IPS DF 6.9 (cell line): ENCODE measurements around the gene LDLRAD1.

Experiments used
- DNase-seq: peaks from one replicate; pipeline ENCODE4 v3.0.0-alpha.2; 2013; ENCODE audit warnings: low read depth, low spot score
- H3K27ac ChIP-seq: one replicate; pipeline ENCODE4 v1.5.1; 2013; ENCODE audit warnings: low read length, control low read depth
- H3K27me3 ChIP-seq: 2 replicates; pipeline ENCODE4 v1.6.1; 2013; ENCODE audit warnings: mild to moderate bottlenecking, low read length; ENCODE audit not compliant: control insufficient read depth, insufficient read depth
- H3K36me3 ChIP-seq: 2 replicates; pipeline ENCODE4 v1.6.1; 2013; ENCODE audit warnings: low read length; ENCODE audit not compliant: control insufficient read depth, insufficient read depth
- H3K4me1 ChIP-seq: 2 replicates; pipeline ENCODE4 v1.6.1; 2013; ENCODE audit warnings: low read length; ENCODE audit not compliant: control insufficient read depth, insufficient read depth
- H3K4me3 ChIP-seq: 2 replicates; pipeline ENCODE4 v1.5.1; 2013; ENCODE audit warnings: mild to moderate bottlenecking, low read length
- H3K9me3 ChIP-seq: 2 replicates; pipeline ENCODE4 v1.6.1; 2013; ENCODE audit warnings: low read length, inconsistent platforms; ENCODE audit not compliant: control insufficient read depth, insufficient read depth
- WGBS: extraction: QIAGEN DNeasy Blood & Tissue Kit; methylation state at CpG from one replicate; pipeline ENCODE4 v1.1.7; 2013; ENCODE audit warnings: mixed read lengths, missing lambda C conversion rate; ENCODE audit not compliant: insufficient read length, insufficient coverage; 5-methylcytosine and 5-hydroxymethylcytosine counted together

LDLRAD1 gene

DNA sequence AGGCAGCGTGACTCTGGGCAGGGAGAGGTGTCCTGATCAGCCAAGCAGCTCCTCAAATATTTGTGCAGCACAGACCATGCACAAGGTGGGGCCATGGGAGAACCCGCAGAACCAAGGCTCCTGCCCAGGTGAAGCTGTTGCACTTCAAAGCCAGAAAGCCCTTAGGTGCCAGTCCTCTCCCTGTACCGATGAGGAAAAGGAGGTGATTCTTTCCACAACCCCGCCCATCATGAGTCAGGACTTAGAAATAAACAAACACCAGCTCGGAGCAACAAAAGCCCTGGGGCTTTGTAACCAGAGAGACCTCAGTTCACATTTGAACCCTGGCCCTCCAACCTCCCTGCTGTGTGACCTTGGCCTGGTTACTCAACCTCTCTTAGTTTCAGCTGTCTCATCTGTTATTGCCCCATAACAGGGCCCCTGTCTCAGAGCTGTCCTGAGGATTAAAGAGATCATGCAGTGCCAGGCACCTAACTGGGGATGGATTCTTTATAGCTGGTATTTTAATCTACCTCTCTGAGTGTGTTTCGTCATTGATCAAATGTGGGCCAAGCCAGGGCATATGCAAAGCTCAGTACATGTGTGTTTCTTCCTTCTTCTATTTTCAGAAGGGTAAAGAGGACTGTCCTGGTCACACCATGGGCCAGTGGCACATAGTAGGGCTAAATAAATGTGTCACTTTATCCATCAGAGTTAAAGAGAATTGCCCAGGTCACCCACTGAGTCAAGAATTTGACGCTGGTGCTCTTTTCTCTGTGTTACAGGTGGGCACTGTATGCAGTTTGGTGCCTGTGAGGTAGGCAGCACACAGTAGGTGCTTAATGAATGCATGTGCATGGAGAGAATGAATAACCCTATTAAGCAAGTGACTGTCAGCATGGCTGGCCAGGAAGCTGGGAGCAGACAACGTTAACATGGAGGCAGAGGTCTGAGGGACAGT, 1.4 kb downstream of the LDLRAD1 start:
- H3K4me3 ChIP-seq, result no peak overlapping the region
- no peaks in the 10 kb centered on the region for H3K27me3 ChIP-seq
- no peak overlapping the region for H3K27ac ChIP-seq
- no peaks in the 10 kb centered on the region for H3K4me1 ChIP-seq
- no CpG with 5 or more reads among the region's 8 CpGs for WGBS
- H3K36me3 ChIP-seq, result no peaks in the 10 kb centered on the region
- DNase-seq, result no peak
- no peaks in the 10 kb centered on the region for H3K9me3 ChIP-seq

DNA sequence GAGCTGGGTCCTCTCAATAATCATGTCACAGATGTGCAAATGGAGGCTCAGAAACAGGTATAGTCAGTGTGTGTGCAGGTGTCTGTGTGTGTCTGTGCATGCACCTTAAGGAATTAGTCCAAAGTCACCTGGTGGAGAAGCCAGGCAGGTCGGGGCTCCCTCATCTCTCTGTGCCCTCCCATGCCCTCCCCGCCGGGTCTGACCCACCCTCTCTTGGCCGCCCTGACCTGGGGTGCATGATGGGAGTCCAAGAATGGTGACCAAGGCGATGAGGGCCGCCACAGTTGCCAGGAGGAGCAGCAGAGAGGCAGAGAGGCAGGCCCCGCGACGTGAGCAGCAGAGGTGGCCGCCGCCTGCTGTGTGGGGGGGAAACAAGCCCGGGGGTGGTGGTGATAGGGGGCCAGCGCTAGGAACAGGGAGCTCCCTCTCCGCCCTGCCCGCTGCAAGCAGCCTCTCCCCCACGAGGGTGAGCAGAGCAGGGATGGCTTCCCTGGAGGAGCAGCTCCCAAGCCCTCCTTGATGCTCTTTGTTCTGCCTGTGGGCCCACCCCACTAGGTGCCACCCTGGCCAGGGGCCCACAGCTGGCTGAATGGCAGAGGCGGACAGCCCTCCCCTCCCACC, 3.9 kb downstream of the LDLRAD1 start:
- no CpG with 5 or more reads among the region's 17 CpGs for WGBS
- Histone ChIP-seq H3K36me3 (no peaks in the 10 kb centered on the region), H3K27ac (no peak overlapping the region), H3K9me3 (no peaks in the 10 kb centered on the region), H3K4me1 (no peaks in the 10 kb centered on the region), H3K27me3 (no peaks in the 10 kb centered on the region), H3K4me3 (no peak overlapping the region)
- DNase-seq, result no peak

DNA sequence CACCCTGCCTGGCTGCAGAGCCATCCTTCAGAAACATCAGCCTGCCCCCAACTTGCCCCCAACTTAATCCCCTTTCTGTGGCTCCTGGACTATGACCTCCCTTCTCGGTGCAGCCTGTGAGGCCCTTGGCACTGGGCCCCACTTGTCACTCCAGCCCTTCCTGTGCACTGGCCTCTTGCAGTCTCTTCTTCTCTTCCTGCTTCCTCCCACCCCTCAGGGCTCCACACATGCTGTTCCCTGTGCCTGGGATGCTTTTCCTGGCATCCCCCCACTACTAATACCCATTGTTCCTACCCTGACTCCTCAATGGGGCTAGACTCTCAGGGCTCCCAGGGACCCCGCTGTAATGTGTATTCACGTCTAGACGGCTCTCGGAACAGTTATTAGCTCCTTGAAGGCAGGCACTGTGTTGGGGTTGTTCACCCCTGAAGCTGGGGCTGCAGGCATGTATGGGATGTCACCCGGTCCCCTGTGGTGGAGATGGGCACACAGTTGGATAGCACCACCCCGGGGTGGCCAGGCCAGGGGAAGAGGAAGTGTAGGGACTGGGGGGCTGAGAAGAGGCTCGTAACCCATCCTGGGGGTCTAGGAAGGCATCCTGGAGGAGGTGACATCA, 4.5 kb downstream of the LDLRAD1 start:
- Histone ChIP-seq H3K27me3 (no peaks in the 10 kb centered on the region), H3K27ac (no peak overlapping the region), H3K4me3 (no peak overlapping the region), H3K9me3 (no peaks in the 10 kb centered on the region), H3K36me3 (no peaks in the 10 kb centered on the region), H3K4me1 (no peaks in the 10 kb centered on the region)
- no peak for DNase-seq
- WGBS, result no CpG with 5 or more reads among the region's 8 CpGs

DNA sequence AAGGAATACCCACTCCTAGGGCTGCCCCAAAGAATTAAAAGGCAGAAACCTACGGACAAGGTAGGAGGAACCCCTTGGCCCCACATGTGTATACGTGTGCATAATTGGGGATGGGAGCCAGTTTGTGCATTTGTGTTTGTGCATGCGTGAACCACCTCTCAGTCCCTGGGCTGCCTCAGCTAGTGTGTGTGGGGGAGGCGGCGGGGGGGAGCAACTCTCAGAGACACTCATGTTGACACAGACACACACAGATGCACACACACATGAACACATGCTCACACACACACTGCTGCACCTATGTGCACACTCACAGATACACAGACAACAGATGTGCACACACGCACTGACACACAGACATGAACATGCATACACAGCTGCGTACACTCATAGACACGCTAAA, 5.1 kb downstream of the LDLRAD1 start:
- Histone ChIP-seq H3K27me3 (no peaks in the 10 kb centered on the region), H3K4me3 (no peak overlapping the region), H3K9me3 (no peaks in the 10 kb centered on the region), H3K27ac (no peak overlapping the region), H3K36me3 (no peaks in the 10 kb centered on the region), H3K4me1 (no peaks in the 10 kb centered on the region)
- no peak for DNase-seq
- no CpG with 5 or more reads among the region's 8 CpGs for WGBS

DNA sequence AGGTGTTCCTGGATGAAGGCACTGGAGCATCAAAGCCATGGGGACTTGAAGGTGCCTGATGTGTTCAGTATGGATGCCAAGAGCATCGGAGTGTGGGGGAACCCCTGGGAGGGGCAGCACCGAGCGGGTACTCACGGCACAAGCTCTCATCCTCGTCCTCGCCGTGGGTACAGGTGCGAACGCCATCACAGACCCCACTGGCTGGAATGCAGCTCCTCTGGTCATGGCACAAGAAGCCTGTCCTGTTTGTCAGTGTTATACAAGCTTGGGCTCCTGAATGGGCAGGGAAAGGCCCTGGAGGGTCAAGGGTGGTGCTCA, 6.0 kb downstream of the LDLRAD1 start:
- Histone ChIP-seq H3K9me3 (no peaks in the 10 kb centered on the region), H3K36me3 (no peaks in the 10 kb centered on the region), H3K4me1 (no peaks in the 10 kb centered on the region), H3K27me3 (no peaks in the 10 kb centered on the region), H3K4me3 (no peak overlapping the region), H3K27ac (no peak overlapping the region)
- DNase-seq, result no peak
- no CpG with 5 or more reads among the region's 9 CpGs for WGBS

DNA sequence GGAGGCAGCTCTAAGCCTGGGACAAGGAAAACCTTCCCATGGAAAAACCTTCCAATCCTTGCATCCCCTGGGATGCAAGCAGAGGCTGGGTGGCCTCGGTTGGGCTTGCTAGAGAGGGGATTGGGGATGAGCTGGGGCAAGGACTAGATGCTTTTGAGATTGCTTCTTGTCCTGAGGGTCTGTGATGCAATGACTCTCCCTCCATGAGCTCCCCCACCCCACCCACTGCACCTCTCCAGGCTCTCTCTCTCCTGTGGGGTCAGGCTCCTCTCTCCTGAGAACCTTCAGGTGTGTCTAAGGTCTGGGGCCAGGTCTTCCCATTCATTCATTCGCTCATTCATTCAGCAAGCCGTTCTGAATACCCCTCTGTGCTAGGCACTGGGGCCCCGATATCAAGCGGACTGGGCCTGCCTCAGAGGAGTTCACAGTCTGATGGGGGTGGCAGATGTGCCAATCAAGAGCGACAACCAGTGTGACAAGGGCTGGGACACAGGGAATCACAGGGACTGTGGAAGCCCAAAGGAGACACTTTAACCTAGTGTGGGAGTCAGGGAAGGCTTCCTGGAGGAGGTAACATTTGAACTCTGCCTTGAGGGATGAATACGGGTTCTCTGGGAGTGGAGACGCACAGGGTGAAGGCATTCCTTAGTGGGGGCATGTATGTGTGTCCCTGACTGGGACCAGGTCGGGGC, 6.5 kb downstream of the LDLRAD1 start:
- Histone ChIP-seq H3K27me3 (no peaks in the 10 kb centered on the region), H3K9me3 (no peaks in the 10 kb centered on the region), H3K4me1 (no peaks in the 10 kb centered on the region), H3K4me3 (no peak overlapping the region), H3K36me3 (no peaks in the 10 kb centered on the region), H3K27ac (no peak overlapping the region)
- no CpG with 5 or more reads among the region's 9 CpGs for WGBS
- no peak for DNase-seq

DNA sequence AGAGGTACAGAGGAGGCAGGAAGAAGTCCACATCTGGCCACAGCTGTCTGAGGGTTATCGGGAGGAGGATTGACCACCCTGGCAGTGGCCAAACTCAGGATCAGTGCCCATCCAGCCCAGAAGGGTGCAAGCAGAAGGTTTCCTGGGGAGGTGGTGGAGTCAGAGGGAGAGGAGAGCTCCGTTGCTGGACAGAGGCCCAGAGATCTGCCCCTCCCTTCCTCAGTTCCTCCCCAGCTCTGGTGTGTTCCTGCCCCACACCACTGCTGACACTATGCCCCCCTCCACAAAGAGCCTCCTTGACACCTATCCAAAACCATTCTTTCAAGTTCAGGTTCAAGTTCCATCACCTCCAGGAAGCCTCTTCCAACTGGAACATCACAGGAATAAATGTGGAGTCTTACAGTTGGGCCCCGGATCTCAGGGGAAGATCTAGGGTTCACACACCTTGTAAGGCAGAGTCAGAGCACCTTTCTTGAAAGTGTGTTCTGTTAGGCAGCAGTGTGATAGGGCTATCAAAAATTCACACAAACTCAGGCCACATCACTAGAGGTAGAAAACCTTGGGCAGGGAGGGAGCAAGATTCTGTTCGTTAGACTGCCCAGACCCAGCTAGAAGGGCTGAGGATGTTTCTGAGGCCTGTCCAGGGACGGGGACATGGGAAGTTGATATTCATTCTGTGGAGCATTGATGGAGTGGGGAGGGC, 7.4 kb downstream of the LDLRAD1 start:
- no CpG with 5 or more reads among the region's 5 CpGs for WGBS
- no peak overlapping the region for H3K27ac ChIP-seq
- no peak for DNase-seq

DNA sequence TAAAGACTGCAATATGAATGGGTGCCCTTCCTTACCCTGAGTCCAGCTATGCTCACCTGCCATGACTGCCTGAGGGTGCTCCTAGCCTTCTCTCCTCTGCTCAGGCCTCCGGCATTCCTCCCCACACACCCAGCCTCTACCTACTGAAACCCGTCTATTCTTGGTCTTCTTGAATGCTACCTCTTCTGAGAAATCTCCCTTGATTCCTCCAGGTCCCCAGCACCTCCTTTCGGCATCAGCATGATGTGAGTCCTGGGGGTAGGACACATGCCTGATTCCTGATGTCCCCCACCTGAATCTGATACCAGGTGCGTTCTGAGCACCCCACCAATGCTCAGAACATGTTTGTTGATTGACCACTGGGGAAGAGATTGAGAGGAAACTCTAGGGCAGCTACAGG, 8.6 kb downstream of the LDLRAD1 start:
- Histone ChIP-seq H3K27me3 (no peaks in the 10 kb centered on the region), H3K36me3 (no peaks in the 10 kb centered on the region), H3K27ac (no peak overlapping the region), H3K4me1 (no peaks in the 10 kb centered on the region), H3K4me3 (no peak overlapping the region), H3K9me3 (no peaks in the 10 kb centered on the region)
- no peak for DNase-seq
- no CpG with 5 or more reads among the region's 4 CpGs for WGBS

More for the DNA sequence above, 7.4 kb downstream of the LDLRAD1 start:
- Histone ChIP-seq H3K36me3 (no peaks in the 10 kb centered on the region), H3K4me3 (no peak overlapping the region), H3K4me1 (no peaks in the 10 kb centered on the region), H3K27me3 (no peaks in the 10 kb centered on the region), H3K9me3 (no peaks in the 10 kb centered on the region)

DNA sequence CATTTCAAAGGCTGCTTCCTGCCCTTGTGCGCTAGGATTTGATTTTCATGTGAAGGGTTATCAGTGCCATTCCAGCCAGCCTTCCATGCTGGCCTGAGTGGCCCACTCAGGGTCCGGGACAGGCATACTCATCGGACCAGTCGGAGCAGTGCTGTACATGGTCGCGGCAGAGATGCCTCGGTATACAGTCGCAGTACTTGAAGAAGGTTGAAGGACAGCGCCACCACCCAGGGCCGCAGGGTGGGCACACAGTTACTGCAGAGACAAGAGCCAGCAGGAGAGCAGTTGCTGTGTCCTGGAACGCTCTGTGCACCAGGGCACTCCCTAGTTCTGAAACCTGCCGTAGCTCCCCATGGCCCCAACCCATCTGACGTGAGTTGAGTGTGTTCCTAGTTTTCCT, 9.1 kb downstream of the LDLRAD1 start:
- no peak for DNase-seq
- no peaks in the 10 kb centered on the region for H3K9me3 ChIP-seq
- no peak overlapping the region for H3K27ac ChIP-seq
- WGBS, result no CpG with 5 or more reads among the region's 13 CpGs
- no peaks in the 10 kb centered on the region for H3K36me3 ChIP-seq
- H3K4me1 ChIP-seq, result no peaks in the 10 kb centered on the region
- H3K4me3 ChIP-seq, result no peak overlapping the region
- H3K27me3 ChIP-seq, result no peaks in the 10 kb centered on the region

DNA sequence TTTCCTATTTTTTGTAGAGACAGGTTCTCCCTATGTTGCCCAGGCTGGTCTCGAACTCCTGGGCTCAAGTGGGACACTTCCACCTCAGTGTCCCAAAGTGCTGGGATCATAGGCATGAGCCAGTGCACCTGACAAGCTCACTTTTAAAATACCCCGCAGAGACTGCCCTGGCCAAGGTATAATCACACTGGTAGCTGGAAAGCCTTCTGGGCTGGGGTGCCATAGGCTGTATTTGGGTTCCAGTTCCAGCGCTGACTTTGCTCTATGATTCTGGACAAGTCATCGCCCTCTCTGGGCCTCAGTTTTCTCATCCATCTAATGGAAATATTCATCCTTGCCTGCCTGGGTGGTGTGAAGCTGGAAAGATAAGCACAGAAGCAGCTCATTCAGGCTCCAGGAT, 10.4 kb downstream of the LDLRAD1 start:
- H3K27ac ChIP-seq, result no peak overlapping the region
- no peak for DNase-seq
- H3K4me3 ChIP-seq, result no peak overlapping the region
- no CpG with 5 or more reads among the region's 4 CpGs for WGBS
- H3K4me1 ChIP-seq, result no peaks in the 10 kb centered on the region
- no peaks in the 10 kb centered on the region for H3K9me3 ChIP-seq
- no peaks in the 10 kb centered on the region for H3K27me3 ChIP-seq
- H3K36me3 ChIP-seq, result no peaks in the 10 kb centered on the region
